RWPE1 (cell line): ENCODE results near the gene DENND4B.

Experiments
- CTCF ChIA-PET: fragments of 350-600 bp; sonication (Branson Sonifier 250); formaldehyde crosslinking; extraction: SDS; loops from one replicate; lab custom pipeline; 2021; lab: Yijun Ruan, JAX
- POLR2A ChIA-PET: fragments of 400-600 bp; formaldehyde crosslinking; extraction: SDS; loops from one replicate; lab custom pipeline; 2020; ENCODE audit warnings: antibody characterized with exemption; ENCODE audit not compliant: low non-redundant PET; lab: Yijun Ruan, JAX
- DNase-seq: peaks from one replicate; pipeline ENCODE4 v3.0.0; 2012; ENCODE audit warnings: low spot score
- H3K27ac ChIP-seq: fragments of 450-650 bp; 2 replicates; pipeline ENCODE4 v1.5.1; 2017
- TF ChIP-seq, protein P1 (sequence below): fragments of 450-650 bp; conservative IDR thresholded peaks from 2 replicates; pipeline ENCODE4 v1.5.1; 2017; ENCODE audit warnings: low read depth, mild to moderate bottlenecking

Gene DENND4B

DNA sequence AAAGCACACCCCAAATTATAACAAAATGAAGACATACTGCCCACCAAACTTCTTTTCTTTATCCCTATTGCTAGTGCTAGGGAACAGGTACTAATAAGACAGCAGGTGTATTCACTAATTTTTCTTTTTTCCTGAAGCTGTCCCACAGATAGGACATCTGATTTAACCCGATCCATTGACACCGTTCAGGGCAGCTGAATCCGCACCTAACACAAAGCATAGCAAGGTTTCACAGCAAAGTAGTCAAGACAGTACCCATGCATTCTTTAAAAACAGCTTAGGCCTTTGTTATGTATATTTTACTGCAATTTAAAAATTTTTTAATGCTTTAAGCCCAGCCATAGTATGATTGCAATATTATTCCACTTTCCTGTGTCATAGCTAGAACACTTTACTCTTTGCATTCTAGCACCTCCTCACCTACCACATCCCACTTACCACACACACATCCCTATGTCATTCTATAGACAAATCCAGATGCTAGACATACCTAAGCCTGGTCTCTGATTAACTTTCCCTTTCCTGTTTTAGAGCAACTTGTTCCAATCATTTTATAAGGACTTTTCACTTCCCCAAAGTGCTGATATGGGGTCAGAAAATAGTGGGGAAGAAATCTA, 64.1 kb downstream of the DENND4B start:
- ChIA-PET CTCF (interaction anchor here (0.6 kb wide), 2 partner anchors 58 to 459 kb away, joined by 4 to 6 read pairs; no protein-coding TSS in a partner anchor), POLR2A (interaction anchor here (0.5 kb wide), 2 partner anchors 8 to 40 kb away, joined by 3 to 5 read pairs; no protein-coding TSS in a partner anchor)
- DNase-seq: no peak
- TF ChIP-seq, protein P1, sequence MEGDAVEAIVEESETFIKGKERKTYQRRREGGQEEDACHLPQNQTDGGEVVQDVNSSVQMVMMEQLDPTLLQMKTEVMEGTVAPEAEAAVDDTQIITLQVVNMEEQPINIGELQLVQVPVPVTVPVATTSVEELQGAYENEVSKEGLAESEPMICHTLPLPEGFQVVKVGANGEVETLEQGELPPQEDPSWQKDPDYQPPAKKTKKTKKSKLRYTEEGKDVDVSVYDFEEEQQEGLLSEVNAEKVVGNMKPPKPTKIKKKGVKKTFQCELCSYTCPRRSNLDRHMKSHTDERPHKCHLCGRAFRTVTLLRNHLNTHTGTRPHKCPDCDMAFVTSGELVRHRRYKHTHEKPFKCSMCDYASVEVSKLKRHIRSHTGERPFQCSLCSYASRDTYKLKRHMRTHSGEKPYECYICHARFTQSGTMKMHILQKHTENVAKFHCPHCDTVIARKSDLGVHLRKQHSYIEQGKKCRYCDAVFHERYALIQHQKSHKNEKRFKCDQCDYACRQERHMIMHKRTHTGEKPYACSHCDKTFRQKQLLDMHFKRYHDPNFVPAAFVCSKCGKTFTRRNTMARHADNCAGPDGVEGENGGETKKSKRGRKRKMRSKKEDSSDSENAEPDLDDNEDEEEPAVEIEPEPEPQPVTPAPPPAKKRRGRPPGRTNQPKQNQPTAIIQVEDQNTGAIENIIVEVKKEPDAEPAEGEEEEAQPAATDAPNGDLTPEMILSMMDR: no peak
- no peak overlapping the region for H3K27ac ChIP-seq

- peak overlapping the region; percentile 54 for H3K27ac ChIP-seq
- no peak for DNase-seq
- ChIA-PET POLR2A (no interaction called here), CTCF (interaction anchor here (0.6 to 0.7 kb wide), 3 partner anchors 22 to 58 kb away, joined by 3 to 6 read pairs (median 3); no protein-coding TSS in a partner anchor)
- TF ChIP-seq, protein P1: no peak
Measured at GRCh38 chr1:153881751-153882150, 64.8 kb downstream of the DENND4B start.

GRCh38 chr1:153880962-153881361, 65.6 kb downstream of the DENND4B start:
- ChIA-PET POLR2A (no interaction called here), CTCF (interaction anchor here (0.7 kb wide), 1 partner anchor 37 kb away, joined by 3 read pairs; no protein-coding TSS in a partner anchor)
- peak overlapping the region; percentile 26; the same call in 1 of the 2 replicates for H3K27ac ChIP-seq
- peak; percentile 29 for DNase-seq
- TF ChIP-seq, protein P1: no peak

- CTCF ChIA-PET: no interaction called here
Measured at GRCh38 chr1:153880024-153880423, 66.5 kb downstream of the DENND4B start.

More at GRCh38 chr1:153880024-153880423, 66.5 kb downstream of the DENND4B start:
- POLR2A ChIA-PET: no interaction called here
- DNase-seq: no peak
- TF ChIP-seq, protein P1: no peak
- H3K27ac ChIP-seq: 0 out of 2 replicates have a peak overlapping the region, but pooled peaks have one; percentile 26
